GM12873 (cell line): Measurements from ENCODE around the gene SHLD1.

Experiments used
- CTCF ChIP-seq: IDR thresholded peaks from 2 replicates; pipeline ENCODE4 v1.5.1; 2012; ENCODE audit warnings: low read depth, mild to moderate bottlenecking, moderate library complexity, low read length, control low read depth; ENCODE audit not compliant: insufficient read depth; ENCODE audit errors: missing control alignments

Gene SHLD1

DNA sequence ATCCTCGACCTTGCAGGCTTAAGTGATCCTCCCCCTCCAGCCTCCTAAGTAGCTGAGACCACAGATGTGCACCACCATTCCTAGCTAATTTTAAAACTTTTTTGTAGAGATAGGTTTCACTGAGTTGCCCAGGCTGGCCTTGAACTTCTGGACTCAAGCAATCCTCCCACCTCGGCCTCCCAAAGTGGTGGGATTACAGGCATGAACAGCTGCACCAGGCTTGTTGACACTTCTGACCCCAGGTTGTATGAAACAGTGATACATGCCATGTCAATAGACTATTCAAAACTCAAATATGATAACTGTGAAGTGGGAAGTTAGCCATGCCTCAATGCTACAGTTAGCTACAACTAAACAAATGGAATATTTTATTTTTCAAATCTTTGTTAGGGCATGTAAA lies 20.1 kb upstream of the SHLD1 start:
- TF ChIP-seq CTCF: no peak

DNA sequence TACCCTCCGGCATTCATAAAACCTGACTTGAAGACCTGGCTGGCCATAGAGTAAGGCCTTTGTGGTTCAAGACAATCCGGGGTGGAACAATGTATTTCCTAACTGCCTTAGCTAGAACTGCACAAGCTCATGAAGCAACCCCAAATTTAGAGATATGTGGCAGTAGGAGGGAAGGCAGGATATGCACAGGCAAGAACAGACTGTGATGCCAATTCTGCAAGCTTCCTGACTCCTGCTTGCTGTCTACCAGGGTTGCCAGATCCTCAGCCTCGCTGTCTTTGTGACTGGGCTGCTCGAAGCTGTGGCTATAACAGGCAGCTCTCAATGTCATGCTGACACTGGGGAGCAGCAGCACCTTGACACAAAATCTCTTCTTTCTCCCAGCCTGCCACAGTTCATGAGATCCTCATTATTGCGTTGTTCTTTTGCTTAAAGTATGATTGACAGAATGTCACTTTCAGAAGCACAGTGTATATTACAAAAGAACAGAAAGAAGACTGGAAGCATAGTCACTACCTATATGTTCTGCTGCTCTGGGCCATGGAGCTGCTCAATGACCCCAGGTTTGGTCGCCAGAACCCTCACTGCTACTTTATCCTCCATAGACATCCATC lies 18.3 kb upstream of the SHLD1 start:
- no peak for TF ChIP-seq CTCF

DNA sequence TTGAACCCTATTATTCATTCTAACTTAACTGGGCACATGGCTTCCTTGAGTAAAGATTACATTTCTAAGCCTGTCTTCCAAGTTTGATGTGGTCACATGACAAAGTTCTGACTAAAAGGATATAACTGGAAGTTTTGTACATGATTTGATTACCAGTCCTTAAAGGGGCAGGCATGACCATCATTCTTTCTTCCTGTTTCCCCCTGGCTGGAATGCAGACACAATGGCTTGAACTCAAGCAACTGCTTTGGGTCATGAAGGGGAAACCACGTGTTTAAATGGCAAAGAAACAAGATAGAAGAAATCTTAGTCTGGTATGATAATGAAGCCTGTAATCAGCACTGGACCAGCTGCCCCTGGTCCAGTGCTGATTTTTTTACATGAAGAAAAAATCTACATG lies 15.6 kb upstream of the SHLD1 start:
- no peak for TF ChIP-seq CTCF

- no peak for TF ChIP-seq CTCF
Observed at GRCh38 chr20:5735845-5736510, 14.2 kb upstream of the SHLD1 start.

GRCh38 chr20:5737619-5737953 lies 12.6 kb upstream of the SHLD1 start:
- TF ChIP-seq CTCF: no peak

GRCh38 chr20:5737966-5738365 lies 12.2 kb upstream of the SHLD1 start:
- no peak for TF ChIP-seq CTCF

- no peak for TF ChIP-seq CTCF
Observed at GRCh38 chr20:5741089-5741488, 9.1 kb upstream of the SHLD1 start.
